PC-9 (cell line): Measurements from ENCODE around the gene C2orf76.

Source experiments
- CTCF ChIP-seq: fragments of 200-600 bp; sonication (generic); conservative IDR thresholded peaks from 2 replicates; pipeline ENCODE4 v1.6.1; 2017; ENCODE audit warnings: mixed run types, antibody characterized with exemption, mild to moderate bottlenecking, moderate library complexity
- EZH2 ChIP-seq: fragments of 200-600 bp; sonication (generic); IDR thresholded peaks from 2 replicates; pipeline ENCODE4 v1.8.0; 2017; ENCODE audit warnings: antibody characterized with exemption, low read depth

GRCh38 chr2:119254601-119255080, 112.0 kb downstream of the C2orf76 start:
- TF ChIP-seq CTCF, result no peak
- no peak for TF ChIP-seq EZH2
